NCI-H2081 treated with DMSO at 0.1 percent for 48 hours (cell line): ENCODE data around the gene ATP11A.

Experiments
- DNase-seq: peaks from one replicate; lab custom pipeline; 2025; lab: John Stamatoyannopoulos, UW

The ATP11A gene

DNA sequence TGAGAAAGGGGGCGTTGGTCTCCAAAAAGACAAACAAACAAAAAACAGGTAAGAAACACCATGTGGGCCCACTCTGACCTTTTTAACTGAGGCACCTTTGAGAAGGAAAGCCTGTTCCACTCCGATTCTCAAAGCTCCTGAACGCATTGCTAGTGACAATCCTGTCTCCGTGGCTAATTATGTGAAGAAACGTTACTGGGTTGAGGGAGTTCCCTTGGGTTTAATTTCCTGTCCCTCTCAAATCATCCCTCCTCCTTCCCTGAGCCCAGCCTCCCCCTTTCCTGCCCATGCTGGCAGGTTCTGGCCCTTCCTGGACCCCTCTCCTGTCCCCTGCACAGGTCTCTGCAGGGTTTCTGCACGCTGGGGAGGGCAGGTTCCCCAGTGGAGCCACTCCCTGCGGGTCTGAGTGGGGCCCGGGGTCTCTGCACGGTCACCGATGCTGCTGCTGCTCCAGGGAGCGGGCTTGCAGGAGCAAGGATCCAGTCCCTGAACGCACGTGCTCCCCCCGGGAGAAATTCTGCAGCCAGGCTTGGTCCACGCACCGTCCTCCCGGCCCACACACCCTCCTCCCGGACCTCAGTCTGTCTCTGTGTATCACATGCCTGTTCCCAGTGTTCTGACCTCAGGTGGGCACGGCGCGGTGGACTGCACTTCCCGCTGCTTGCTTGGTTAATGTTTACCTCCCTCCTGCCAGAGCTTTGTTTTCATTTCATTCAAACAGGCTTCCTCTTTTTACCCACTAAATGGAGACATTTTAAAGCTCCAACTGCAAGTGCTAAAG is 202.8 kb downstream of the ATP11A start:
- no peak for DNase-seq

DNA sequence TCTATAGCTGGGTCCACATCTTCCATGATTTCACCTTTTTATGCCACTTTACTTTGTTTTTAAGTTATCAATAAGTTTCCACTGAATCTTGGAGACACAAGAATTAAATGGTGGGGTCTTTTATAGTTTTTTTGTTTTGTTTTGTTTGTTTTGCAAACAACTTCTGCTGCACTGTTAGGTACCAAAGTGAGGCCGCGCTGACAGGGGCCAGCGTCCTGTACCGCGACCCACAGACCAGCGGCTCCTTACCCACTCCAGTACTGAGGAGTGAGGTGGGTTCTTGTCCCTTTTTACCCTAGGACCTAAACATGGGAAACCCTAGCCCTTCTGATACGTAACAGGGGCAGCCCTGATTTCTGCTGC is 203.3 kb downstream of the ATP11A start:
- no peak for DNase-seq

DNA sequence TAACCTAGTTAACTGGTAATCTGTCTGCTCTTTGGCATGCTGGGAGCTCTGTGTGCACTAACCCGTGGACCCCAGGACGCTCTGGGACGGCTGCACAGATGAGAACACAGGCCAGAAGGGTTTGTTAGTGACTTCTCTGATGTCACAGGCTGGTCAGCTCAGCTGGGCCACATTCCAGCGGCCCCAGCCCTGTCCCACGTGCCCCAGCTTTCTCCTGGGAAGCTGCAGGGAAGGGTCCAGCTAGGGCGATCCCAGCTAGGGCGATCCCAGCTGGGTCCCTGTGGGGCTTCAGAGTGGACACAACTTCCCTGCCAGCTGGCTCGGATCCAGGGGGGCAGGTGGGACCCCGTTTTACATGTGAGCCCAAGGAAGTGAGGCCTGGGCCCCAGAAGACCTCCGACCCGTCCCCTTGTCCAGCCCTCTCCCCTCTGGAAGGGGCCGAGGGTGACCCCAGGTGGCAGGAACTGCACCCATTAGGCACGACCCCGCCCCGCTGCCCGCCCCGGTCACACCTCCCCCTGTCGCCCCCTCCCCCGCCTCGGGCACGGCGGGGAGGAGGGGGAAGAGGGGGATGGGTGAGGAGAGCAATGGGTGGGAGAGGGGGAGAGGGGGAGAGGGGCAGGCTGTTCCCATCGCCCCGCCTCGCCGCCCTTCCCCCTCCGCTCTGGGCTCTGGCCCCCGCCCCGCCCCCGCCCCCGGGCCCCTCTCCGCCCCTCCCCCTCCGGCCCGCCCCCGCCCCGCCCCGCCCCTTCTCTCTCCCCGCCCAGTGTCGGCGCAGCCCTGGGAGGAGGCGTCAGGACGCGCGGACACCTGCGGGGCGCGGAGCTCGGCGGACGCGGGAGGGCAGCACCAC is 204.0 kb downstream of the ATP11A start:
- no peak for DNase-seq

DNA sequence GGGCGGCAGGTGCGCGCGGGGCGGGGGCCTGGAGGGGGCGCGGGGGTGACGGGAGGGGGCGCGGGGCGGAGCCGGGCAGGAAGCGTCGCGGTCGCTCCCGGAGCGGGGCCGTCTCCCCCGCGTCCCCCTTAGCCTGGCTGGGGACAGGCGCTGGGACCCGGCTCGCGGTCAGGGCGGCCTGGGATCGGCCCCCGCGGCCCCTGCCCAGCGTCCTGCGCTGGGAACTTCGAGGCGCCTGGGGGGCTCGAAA is 204.5 kb downstream of the ATP11A start:
- no peak for DNase-seq

DNA sequence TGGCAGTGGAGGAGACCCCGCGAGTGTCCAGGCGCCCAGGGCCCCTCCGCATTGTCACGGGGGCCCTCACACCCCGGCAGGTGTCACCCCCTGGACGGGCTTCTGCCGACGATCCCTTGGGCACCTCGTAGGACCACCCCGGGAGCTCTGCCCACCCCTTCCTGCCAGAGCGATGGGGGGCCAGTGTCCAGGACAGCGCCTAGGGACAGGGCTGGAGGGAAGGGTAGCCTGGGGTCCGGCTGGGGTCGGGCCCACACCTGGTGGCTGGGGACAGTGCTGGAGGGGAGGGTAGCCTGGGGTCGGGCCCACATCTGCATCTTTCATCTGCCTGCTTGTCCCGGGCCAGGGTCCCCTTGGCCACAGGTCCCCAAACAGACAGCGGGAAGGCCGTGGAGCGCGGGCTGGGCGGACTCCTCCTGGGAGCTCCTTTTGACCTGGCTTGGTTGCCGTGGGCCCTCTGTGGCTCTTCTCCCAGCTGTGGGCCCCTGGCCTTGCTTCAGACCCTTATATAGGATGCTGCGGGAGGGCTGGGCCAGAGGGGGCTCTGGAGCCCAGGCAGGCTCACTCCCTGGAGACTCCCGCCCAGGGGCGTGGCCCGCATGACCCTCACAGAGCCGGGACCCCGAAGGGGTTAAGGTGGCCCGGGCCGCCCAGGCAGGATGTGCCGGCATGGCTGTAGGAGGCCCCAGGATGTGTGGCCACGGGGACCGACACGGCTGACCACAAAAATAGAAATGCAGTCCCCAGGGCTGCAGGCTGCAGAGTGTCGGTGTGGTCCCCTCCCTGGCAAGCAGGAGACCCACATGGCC is 205.0 kb downstream of the ATP11A start:
- DNase-seq, result no peak

DNA sequence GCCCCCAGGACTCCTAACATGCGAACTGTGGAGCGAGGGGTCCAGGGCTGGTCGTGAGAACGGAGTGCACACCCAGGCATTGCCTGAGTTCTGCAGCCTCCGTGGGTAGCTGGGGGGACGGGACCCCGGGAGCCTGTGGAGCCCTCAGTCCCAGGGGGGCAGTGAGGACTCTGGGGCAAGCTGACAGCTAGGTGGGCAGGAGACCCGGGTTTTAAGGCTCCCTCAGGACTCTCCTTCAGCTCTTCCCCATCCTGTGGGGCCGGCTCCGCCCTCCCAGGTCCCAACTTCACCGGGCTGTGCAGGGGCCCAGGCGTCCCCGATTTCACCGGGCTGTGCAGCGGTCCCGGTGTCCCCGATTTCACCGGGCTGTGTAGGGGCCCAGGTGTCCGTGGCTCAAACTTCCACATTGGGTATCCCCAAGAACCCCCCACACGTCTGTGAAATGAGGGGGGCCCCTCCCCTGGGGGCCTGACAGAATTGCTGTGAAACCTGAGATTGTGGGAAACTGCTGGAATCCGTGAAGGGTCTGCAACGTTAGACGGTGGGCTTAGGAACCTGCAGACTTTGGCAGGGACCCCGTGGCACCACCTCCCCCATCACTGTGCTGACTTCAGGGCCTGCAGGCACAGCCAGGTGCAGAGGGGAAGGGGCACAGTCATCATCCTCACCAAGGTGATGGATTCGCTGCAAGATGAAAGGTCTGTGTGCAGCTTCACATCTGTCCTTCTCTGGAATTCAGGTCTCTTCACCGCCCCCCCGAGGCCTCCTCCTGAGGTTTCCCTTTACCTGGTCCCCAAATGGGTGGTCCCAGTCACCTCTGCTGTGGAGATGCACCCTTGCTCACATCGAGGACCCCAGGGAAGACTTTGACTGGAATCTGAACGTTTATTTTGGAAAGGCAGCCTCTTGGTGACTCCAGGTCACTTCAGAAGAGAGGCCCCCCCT is 206.0 kb downstream of the ATP11A start:
- DNase-seq, result no peak

DNA sequence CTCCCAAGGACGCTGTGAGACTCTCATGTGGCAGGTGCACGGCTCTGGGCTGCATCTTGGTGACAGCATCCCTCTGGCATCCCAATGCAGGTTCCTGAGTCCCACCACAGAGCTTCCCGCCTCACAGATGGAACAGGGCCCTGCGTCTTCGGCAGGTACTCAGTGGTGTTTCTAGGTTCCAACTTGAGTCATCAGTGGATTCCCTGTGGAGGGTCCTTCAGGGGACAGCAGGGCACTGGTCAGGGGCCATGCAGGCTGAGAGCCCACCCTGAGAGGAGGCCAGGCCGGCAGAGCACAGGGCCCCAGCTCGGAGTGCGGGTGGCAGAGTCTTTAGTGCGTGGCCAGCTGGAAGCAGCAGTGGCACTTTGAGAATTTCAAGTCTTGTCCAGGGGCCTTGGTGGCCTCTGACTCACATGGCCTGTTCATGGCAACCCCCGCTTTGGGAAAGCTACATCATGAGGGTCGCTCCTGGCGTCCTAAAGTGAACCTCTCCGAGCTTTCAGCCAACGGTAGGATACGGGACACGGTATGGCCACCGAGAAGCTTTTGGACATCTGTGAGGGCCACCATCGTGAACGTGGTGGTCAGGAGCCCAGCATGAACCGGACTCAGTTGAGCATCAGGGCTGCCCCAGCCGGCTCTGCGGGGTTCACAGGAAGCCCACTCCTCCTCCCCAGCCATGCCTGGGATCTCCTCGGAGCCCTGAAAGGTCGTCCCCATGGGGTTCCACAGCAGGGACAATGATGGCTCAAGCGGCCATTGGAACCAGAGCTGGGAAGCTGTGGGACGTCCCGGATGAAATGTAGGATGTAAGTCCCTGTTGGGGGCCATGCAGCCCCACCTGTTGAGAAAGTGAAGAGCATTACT is 207.1 kb downstream of the ATP11A start:
- no peak for DNase-seq

DNA sequence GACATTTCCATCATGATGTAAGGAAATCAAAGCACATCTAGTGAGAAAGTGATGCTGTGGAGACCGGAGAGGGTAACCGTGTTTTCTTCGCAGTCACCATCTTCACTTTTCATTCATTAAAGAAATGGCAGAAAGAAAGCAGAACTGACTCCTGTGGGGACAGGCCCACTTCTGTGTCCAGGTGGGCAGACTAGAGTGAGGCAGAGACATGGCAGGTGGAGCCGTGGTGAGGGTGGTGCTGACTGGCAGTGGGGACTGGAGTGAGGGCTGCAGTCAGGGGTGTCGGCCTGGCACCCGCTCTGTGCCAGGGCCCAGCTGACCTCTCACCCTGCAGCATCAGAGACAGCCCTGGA is 207.7 kb downstream of the ATP11A start:
- no peak for DNase-seq

DNA sequence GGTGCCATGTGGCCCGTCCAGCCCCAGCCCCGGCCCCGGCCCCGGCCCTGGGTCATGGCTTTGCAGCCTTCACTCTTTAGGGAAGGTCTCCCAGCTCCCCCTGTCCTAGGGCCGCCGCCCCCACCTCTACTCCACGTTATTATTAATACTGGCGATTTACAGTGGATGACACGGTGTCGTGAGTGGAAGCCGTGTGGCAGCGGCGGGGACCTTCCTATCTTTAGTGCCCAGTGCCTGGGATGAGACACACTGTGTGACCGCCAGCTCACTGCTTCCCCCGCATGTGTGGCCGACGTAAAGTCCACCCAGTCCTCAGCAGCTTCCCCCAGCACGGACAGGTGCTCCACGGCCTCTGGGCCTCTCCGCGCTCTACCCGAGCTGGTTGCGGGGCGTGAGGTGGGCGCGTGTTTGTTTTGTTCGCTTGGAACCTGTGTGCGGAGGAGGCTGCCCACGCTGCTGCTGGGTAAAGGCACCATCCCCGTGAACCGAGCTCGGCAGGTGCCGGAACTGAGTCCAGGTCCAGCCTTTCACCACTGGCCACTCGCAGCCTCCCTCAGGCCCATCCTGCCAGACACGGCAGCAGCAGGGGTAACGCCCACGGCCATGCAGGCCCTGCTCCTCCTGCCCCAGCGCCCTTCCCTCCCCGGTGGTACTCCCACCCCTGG is 208.2 kb downstream of the ATP11A start:
- DNase-seq, result no peak

DNA sequence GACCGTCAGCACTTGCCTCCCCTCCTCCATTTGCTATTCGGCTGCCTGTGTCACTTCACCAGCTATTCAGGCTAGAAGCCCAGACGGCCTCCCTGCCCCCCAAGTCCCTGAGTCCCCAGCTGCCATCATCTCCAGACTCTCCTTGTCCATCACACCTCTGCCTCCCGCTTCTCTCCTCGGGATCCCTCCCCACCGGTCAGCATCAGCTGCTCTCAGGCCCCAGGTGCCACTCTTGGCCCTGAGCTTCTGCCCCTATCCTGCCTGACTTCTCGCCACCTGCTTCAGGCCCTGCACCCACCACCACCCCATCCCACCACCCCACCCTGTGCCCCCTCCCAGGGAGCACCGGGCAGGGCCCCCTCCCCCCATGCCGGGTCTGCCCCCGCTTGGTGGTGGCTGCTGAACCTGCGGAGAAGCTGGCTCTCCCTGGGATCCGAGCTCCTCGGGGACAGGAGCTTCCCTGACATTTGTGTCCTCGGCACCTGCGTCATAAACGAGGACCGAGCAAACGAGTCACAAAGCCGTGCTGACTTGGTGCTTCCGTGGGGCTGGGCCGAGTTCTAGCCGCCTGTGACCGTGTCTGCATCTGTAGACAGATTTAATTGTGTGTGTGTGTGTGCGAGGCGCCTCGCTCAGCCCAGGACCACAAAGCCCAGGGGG is 208.9 kb downstream of the ATP11A start:
- no peak for DNase-seq

DNA sequence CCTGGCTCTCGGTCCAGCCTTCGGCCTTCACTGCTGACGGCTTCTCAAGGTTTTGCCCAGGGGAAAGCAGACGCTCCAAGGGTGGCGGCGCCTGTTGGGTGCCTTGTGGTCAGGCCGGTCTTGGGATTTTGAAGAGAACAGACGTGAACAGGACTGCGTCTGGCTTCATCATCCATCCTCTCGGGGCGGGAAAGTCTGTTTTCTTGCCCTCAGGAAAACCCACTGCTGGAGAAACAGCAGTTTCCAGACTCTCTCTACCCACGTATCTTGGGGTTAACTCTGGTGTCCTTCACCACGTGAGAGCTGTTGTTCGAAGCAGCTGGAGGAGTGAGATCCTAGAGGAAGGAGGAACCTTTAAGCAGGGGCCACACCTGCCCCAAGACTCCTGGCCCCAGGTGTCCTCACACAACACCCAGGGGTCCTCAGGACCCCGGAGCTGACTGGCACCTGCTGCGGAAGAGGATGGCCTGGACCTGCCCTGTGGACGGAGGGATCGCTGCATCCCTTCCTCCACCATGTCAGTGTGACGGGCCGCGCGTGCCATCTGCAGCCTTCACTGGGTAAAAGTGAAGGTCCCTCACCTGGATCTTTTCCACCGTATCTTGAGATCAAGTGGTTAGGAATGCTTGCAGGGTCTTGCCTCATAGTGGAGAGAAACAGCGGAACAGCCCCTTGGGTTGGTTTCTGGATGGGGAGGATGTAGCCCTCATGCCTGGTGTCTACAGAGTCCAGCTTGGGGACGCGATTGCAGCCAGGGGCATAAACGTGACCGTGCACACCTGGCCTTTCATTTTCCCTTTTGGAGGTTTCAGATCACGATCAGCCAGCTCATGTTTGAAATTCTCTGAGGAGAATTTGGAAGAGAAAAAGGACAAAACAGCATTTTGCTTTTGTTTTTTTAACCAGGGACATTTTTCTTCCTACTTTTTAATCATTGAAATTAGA is 209.7 kb downstream of the ATP11A start:
- DNase-seq, result no peak

DNA sequence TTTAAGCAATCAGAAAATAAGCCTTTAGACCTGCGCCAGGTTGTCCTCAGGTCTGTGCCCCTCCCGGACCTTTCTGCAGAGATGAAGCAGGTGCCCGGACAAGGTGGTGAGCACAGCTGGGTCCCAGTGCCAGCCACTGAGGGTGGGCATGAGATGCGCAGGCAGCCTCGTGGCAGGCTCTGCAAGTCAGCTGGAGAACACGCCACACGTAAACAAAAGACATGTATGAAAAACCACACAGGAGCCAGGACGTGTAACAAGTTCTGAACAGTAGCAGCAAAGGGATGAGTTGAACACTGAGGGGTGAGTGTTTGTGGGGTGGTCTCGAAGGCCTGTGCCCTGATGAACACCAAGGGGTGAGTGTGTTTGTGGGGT is 210.4 kb downstream of the ATP11A start:
- DNase-seq, result no peak

DNA sequence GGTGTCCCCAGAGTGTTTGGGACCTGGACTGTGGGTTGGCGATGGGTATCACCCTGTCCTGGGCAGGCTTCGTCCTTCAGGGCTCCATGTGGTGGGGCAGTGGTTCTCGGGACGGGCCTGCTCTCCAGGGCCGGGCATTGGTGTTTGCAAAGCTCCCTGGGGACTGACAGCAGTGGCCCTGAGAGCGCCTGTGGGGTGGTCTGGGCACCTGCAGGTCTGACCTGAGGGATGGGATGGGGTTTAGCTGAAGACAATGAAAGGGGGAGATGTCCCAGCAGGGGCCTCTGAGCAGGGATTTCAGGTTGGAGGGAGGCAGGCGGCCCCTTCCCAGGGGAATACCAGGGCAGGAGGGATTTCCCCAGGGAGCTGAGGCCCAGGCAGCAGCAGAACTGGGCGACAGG is 210.9 kb downstream of the ATP11A start:
- DNase-seq, result no peak

DNA sequence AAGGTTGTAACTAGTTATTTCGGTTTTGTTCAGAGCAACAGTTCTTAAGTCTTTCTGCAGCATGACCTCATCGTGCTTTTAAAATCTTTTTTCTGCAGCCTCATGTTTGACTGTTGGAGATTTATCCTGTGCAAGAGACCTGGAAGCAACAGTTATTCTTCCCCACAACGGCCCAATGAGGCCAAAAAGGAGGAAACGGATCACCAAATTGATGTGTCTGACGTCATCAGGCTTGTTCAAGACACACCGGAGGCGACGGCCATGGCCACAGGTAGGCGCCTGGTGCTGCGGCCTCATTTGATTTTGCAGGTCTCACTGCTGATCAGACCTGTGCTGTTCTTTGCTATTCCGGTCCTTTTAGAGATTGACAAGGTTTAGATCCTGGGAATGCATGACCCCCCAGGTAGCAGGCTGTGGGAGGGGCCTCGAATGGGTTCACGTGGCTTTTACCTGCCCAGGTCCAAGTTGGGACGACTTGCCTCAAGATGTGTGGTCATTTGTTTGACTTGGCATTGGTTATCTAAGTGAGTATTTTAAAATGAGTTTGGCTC is 212.3 kb downstream of the ATP11A start:
- no peak for DNase-seq

DNA sequence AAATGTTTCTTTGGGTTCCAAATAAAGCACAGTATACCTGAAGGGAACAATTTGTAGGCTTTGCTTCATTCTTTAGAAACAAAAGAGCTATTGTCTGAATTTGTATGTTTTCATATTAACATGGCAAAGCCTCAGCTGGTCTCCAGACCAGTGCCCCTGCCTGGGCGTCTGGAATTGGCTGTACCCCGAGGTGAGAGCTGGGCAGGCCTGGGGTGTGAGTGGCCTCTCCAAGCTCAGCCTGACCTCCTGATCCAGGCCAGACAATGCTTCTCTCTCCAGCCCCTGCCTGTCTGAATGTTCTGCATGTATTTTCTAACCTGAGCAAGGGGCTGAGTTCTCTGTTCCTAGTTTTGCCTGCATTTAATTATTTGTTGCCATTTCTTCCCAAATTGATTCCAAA is 212.8 kb downstream of the ATP11A start:
- DNase-seq, result no peak

DNA sequence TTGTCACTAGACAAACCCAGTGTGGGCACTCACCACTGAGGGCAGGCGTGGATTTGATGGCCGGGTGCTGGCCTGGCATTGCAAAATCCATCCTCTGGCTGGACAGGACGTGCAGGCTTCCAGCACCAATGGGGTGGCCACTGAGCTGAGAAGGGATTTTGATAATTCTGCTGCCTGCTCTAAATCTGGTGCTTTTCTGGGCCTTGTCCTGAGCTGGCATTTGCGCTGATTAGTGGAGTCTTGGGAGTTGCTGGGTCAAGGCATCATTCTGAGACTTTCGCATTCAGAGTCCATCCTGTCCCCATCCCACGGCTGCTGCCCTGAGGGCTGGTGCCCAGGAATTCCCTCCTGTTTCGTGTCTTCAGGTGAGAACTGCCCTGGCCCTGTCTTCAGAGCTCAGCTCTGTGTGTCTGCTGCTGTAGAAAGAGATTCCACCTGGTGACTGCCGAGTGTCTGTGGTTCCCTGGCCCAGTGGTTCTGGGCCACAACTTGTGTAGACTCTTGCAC is 213.3 kb downstream of the ATP11A start:
- no peak for DNase-seq

DNA sequence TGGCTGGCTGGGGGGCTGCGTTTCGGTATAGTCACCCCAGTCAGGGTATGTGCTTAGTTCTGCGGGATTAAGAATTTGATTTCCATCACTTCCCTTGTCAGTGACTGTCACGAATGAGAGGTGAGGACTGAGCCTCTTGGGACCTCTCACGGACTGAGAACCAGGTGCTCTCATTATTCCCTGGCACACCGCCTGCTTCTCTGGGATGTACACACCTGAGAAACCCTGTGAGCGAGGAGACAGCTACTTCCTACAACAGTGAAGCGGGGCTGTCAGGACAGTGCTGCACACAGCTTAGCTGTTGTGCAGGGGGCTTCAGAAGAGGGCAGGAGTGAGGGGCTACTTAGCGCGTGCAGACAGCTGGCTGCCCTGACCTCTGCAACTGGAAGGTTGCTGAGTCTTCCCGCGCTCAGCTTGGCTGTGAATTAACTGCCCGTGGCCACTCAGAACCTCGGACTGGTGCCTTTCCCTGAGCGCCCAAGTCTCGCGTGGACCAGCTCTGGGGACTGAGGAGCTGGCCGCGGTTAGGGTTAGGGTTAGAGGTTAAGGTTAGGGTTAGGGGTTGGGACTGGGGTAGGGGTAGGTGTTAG is 213.9 kb downstream of the ATP11A start:
- no peak for DNase-seq

DNA sequence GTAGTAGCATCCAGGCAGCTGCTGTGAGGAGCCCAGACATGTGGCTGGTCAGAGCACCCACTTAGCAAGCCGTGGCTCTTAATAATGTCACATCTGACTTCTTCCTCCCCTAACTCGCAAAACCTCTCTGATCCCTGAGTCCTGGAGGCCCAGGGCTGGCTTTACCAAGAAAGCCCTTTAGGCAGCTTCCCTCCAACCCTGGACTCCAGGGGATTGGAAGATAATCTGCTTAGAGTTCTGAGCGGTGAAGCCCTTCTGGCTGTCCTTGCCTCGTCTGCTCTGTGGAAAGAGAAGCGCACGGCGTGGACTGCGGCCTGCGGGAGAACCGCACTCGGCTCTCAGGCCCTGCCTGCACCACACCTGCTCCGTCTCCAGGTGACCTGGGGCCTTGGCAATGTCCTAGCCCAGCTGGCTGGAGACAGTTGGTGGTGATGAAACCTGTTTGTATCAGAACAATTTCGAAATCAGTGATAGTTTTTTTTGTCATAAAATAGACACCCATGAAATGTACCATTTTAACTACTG is 214.7 kb downstream of the ATP11A start:
- no peak for DNase-seq
